Glutamatergic neuron (in vitro differentiated cells): ENCODE data around the gene EYS. TPM values are rescaled to one million over a fixed set of nuclear protein-coding genes. Genes with fewer than 3 reads are reported as not detected.

Source experiments
- DNase-seq: peaks from one replicate; pipeline ENCODE4 v3.0.0; 2022
- H3K27ac Mint-ChIP-seq: one replicate; pipeline ENCODE4 v1.8.0; 2020; ENCODE audit warnings: mild to moderate bottlenecking, mixed read lengths, inconsistent platforms; ENCODE audit not compliant: unreplicated experiment
- H3K27me3 Mint-ChIP-seq: one replicate; pipeline ENCODE4 v1.8.0; 2020; ENCODE audit warnings: mild to moderate bottlenecking, moderate library complexity, mixed read lengths, inconsistent platforms; ENCODE audit not compliant: unreplicated experiment
- H3K36me3 Mint-ChIP-seq: one replicate; pipeline ENCODE4 v1.8.0; 2020; ENCODE audit warnings: mild to moderate bottlenecking, mixed read lengths, inconsistent platforms; ENCODE audit not compliant: unreplicated experiment
- H3K4me1 Mint-ChIP-seq: one replicate; pipeline ENCODE4 v1.8.0; 2020; ENCODE audit warnings: mild to moderate bottlenecking, low read depth, mixed read lengths, inconsistent platforms; ENCODE audit not compliant: unreplicated experiment
- H3K4me3 Mint-ChIP-seq: one replicate; pipeline ENCODE4 v1.8.0; 2020; ENCODE audit warnings: mild to moderate bottlenecking, mixed read lengths, inconsistent platforms; ENCODE audit not compliant: unreplicated experiment
- H3K9me3 Mint-ChIP-seq: one replicate; pipeline ENCODE4 v1.8.0; 2020; ENCODE audit warnings: mild to moderate bottlenecking, moderate library complexity, mixed read lengths, inconsistent platforms; ENCODE audit not compliant: unreplicated experiment
- CTCF ChIP-seq: fragments of 200-600 bp; sonication (generic); IDR thresholded peaks from one replicate; pipeline ENCODE4 v1.5.0; 2021; ENCODE audit not compliant: partially characterized antibody, unreplicated experiment
- total RNA-seq: library from RNA; stranded (reverse); fragmentation: NEBNext Ultra II Directional; extraction: Animal tissue kit (Norgen Biotek cat#: 25700); gene quantifications from one replicate; pipeline ENCODE4 v1.2.1, GENCODE V29; 2021; ENCODE audit not compliant: unreplicated experiment

EYS gene
- total RNA-seq, 1 donor from 2014 or later = 13.2 TPM

- no peaks in the 10 kb centered on the region for H3K27me3 Mint-ChIP-seq
Measured at GRCh38 chr6:65231616-65232015, 475.4 kb downstream of the EYS start.

GRCh38 chr6:65229825-65230224, 477.2 kb downstream of the EYS start:
- no peak overlapping the region for H3K4me3 Mint-ChIP-seq
- H3K4me1 Mint-ChIP-seq = no peaks in the 10 kb centered on the region
- no peak overlapping the region for H3K27ac Mint-ChIP-seq
- no peaks in the 10 kb centered on the region for H3K9me3 Mint-ChIP-seq
- TF ChIP-seq CTCF = no peak
- no peaks in the 10 kb centered on the region for H3K36me3 Mint-ChIP-seq
- DNase-seq = no peak
- H3K27me3 Mint-ChIP-seq = no peaks in the 10 kb centered on the region

More at GRCh38 chr6:65231616-65232015, 475.4 kb downstream of the EYS start:
- no peaks in the 10 kb centered on the region for H3K9me3 Mint-ChIP-seq
- no peak overlapping the region for H3K27ac Mint-ChIP-seq
- no peak for DNase-seq
- TF ChIP-seq CTCF = no peak
- H3K36me3 Mint-ChIP-seq = no peaks in the 10 kb centered on the region
- H3K4me3 Mint-ChIP-seq = no peak overlapping the region
- no peaks in the 10 kb centered on the region for H3K4me1 Mint-ChIP-seq

DNA sequence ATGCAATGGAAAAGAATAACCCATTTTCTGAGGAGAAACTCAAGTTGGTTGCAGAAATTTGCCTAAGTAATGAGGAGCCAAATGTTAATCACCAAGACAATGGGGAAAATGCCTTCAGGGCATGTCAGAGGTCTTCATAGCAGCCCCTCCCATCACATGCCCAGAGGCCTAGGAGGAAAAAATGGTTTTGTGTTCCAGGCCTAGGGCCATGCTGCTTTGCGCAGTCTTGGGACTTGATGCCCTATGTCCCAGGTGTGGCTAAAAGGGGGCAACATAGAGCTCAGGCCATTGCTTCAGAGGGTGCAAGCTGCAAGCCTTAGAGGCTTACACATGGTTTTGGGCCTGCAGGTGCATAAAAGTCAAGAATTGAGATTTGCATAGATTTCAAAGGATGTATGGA, 485.9 kb downstream of the EYS start:
- H3K27me3 Mint-ChIP-seq = peaks cover 2% of the 10 kb centered on the region
- no peak overlapping the region for H3K27ac Mint-ChIP-seq
- no peak for DNase-seq
- peaks cover 2% of the 10 kb centered on the region for H3K9me3 Mint-ChIP-seq
- H3K4me1 Mint-ChIP-seq = no peaks in the 10 kb centered on the region
- no peak overlapping the region for H3K4me3 Mint-ChIP-seq
- H3K36me3 Mint-ChIP-seq = peaks cover 12% of the 10 kb centered on the region
- no peak for TF ChIP-seq CTCF

DNA sequence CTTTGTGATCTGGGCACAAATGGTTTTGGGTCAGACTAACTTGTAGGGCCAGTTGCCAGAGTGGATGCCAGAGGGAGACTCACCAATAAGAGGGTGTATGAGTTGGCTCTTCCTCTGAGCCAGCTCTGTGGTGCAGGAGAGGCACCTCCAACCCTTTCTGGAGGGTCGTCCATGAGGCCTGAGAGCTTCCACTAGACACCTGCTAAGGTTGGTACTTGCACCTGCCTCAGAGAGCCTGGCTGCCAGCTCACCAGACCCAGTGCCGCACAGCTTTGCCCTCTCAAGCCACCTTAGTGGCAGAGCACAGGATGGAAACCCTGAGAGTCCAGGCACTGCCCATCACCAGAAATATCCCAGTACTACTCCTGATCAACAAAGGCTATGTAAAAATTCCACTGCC, 504.3 kb downstream of the EYS start:
- H3K27ac Mint-ChIP-seq = no peak overlapping the region
- H3K36me3 Mint-ChIP-seq = no peaks in the 10 kb centered on the region
- TF ChIP-seq CTCF = no peak
- no peaks in the 10 kb centered on the region for H3K27me3 Mint-ChIP-seq
- no peak for DNase-seq
- H3K4me3 Mint-ChIP-seq = no peak overlapping the region
- no peaks in the 10 kb centered on the region for H3K4me1 Mint-ChIP-seq
- H3K9me3 Mint-ChIP-seq = no peaks in the 10 kb centered on the region

DNA sequence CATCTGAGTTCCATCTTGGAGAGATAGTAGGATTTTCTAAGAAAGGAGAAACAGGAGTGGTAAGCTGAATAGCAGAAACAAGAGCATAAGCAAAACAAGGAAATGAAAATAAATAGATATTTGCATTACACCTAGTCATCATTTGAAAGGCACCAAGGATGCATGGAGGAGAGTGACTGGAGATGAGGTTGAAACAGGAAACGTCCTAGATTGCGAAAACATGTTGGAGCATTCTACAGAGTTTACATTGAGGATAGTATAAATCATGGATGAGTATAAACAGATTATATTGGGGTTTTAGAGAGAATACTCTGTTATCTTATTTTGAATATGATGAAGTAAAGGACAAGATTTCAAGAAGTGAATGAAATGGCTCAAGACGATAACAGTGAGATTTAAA, 507.3 kb downstream of the EYS start:
- Mint-ChIP-seq H3K4me3 (no peak overlapping the region), H3K27me3 (no peaks in the 10 kb centered on the region), H3K27ac (no peak overlapping the region), H3K4me1 (no peaks in the 10 kb centered on the region), H3K36me3 (no peaks in the 10 kb centered on the region), H3K9me3 (no peaks in the 10 kb centered on the region)
- no peak for TF ChIP-seq CTCF
- no peak for DNase-seq
